Cardiac fibroblast (primary cell): Measurements from ENCODE around the gene ST6GALNAC6.
"Not testable (repeated sequence)": the region's sequence is repeated elsewhere in the genome, so short reads cannot be mapped to it uniquely, and the experiment has no call there.

Experiments used
- DNase-seq, 2 donors: peaks; one replicate each; pipeline versions ENCODE4 v3.0.0 to v3.0.0-alpha.2; 2010; ENCODE audit warnings: low read depth in 2 of 2
- H3K4me3 ChIP-seq, 2 donors: replicated peaks in 1 of 2; 1 replicate in 1 of 2; 2 replicates in 1 of 2; pipeline ENCODE4 v1.5.1; 2011; ENCODE audit warnings: low read depth in 2 of 2, low read length in 2 of 2, mild to moderate bottlenecking in 2 of 2, moderate library complexity in 1 of 2
- CTCF ChIP-seq: IDR thresholded peaks from one replicate; pipeline ENCODE4 v1.5.1; 2011; ENCODE audit warnings: low read depth, mild to moderate bottlenecking, low read length, inconsistent platforms

ST6GALNAC6 gene

GRCh38 chr9:127850286-127850830 lies 49.0 kb downstream of the ST6GALNAC6 start:
- TF ChIP-seq CTCF: no peak
- DNase-seq: no peak
- H3K4me3 ChIP-seq: peak overlapping the region in 1 of 2 donors; percentile 1

- no peak overlapping the region for H3K4me3 ChIP-seq
- no peak for DNase-seq
- no peak for TF ChIP-seq CTCF
Observed at GRCh38 chr9:127848756-127849504, 50.5 kb downstream of the ST6GALNAC6 start.

GRCh38 chr9:127847833-127848755 lies 51.3 kb downstream of the ST6GALNAC6 start:
- no peak for TF ChIP-seq CTCF
- DNase-seq: no peak
- no peak overlapping the region for H3K4me3 ChIP-seq

GRCh38 chr9:127847178-127847510 lies 52.3 kb downstream of the ST6GALNAC6 start:
- no peak for TF ChIP-seq CTCF
- H3K4me3 ChIP-seq: no peak overlapping the region
- DNase-seq: peak in 1 of 2 donors; percentile 54

GRCh38 chr9:127846443-127847177 lies 52.8 kb downstream of the ST6GALNAC6 start:
- DNase-seq: peak in 1 of 2 donors; percentile 45
- no peak overlapping the region for H3K4me3 ChIP-seq
- no peak for TF ChIP-seq CTCF

- DNase-seq, H3K4me3 ChIP-seq: not testable (repeated sequence)
Observed at GRCh38 chr9:127845619-127846018, 53.8 kb downstream of the ST6GALNAC6 start.
